ENCODE data around the gene FSTL5. TPM values are rescaled to one million over a fixed set of nuclear protein-coding genes. Genes with fewer than 3 reads are reported as not detected.

FSTL5 gene
- total and polyA plus RNA-seq, 4 donors: 0.01 to 0.08 TPM; not detected in 2

GRCh38 chr4:162116095-162116779 lies 47.6 kb downstream of the FSTL5 start (continued):
- TF ChIP-seq REST (IDR thresholded peaks at IDR 0.05): no peak
- TF ChIP-seq HNF4G (IDR thresholded peaks at IDR 0.05): no peak
- no peak for TF ChIP-seq SP1 (IDR thresholded peaks at IDR 0.05)

GRCh38 chr4:162115333-162115732 lies 48.5 kb downstream of the FSTL5 start:
- Histone ChIP-seq H3K27ac (ENCODE audit: low read depth in 1 of 2, low read length in 2 of 2) (no peak overlapping the region), H3K4me3 (ENCODE audit: low read depth in 1 of 3, low read length in 3 of 3) (no peak overlapping the region), H3K27me3 (ENCODE audit: control insufficient read depth in 4 of 4, insufficient read depth in 4 of 4, low read length in 3 of 4) (no peaks in the 10 kb centered on the region), H3K36me3 (ENCODE audit: control insufficient read depth in 4 of 4, insufficient read depth in 3 of 4, low read depth in 1 of 4, low read length in 3 of 4) (no peaks in the 10 kb centered on the region), H3K4me1 (ENCODE audit: control insufficient read depth in 4 of 4, insufficient read depth in 4 of 4, low read length in 3 of 4) (no peaks in the 10 kb centered on the region), H3K9ac (ENCODE audit: low read depth in 1 of 2, low read length in 2 of 2) (no peak overlapping the region), H3K9me3 (ENCODE audit: control insufficient read depth in 4 of 4, low read length in 3 of 4) (no peaks in the 10 kb centered on the region)
- TF ChIP-seq ATF3 (IDR thresholded peaks at IDR 0.05) (no peak), MAX (IDR thresholded peaks at IDR 0.05) (no peak), GABPA (IDR thresholded peaks at IDR 0.05 in 1 of 2, conservative IDR thresholded peaks at IDR 0.05 in 1 of 2) (no peak), HNF4G (IDR thresholded peaks at IDR 0.05) (no peak), ZBTB33 (IDR thresholded peaks at IDR 0.05) (no peak), TAF1 (conservative IDR thresholded peaks at IDR 0.05) (no peak), SP1 (IDR thresholded peaks at IDR 0.05) (no peak), EGR1 (IDR thresholded peaks at IDR 0.05; ENCODE audit: low read depth in 2 of 2) (no peak), FOXA2 (IDR thresholded peaks at IDR 0.05) (no peak), NR2F2 (IDR thresholded peaks at IDR 0.05) (no peak), FOXA1 (IDR thresholded peaks at IDR 0.05) (no peak), RXRA (IDR thresholded peaks at IDR 0.05) (no peak), HNF4A (conservative IDR thresholded peaks at IDR 0.05) (no peak), RAD21 (IDR thresholded peaks at IDR 0.05) (no peak), YY1 (IDR thresholded peaks at IDR 0.05) (no peak), REST (IDR thresholded peaks at IDR 0.05) (no peak), CTCF (IDR thresholded peaks at IDR 0.05; ENCODE audit: low read depth, low read length, missing input control) (no peak), JUND (IDR thresholded peaks at IDR 0.05) (no peak)
- 22% methylated on average over 3 of the region's 3 CpGs for WGBS
- DNase-seq (ENCODE audit: low spot score): no peak
